Measurements from ENCODE around the gene NLRP6. TPM values are rescaled to one million over a fixed set of nuclear protein-coding genes. Genes with fewer than 3 reads are reported as not detected.

Gene NLRP6
- total RNA-seq (2022; extraction: Qiagen RNA extraction; ENCODE audit: low read depth), result 0.08 TPM in 1 of 5 replicates, not detected in the others

DNA sequence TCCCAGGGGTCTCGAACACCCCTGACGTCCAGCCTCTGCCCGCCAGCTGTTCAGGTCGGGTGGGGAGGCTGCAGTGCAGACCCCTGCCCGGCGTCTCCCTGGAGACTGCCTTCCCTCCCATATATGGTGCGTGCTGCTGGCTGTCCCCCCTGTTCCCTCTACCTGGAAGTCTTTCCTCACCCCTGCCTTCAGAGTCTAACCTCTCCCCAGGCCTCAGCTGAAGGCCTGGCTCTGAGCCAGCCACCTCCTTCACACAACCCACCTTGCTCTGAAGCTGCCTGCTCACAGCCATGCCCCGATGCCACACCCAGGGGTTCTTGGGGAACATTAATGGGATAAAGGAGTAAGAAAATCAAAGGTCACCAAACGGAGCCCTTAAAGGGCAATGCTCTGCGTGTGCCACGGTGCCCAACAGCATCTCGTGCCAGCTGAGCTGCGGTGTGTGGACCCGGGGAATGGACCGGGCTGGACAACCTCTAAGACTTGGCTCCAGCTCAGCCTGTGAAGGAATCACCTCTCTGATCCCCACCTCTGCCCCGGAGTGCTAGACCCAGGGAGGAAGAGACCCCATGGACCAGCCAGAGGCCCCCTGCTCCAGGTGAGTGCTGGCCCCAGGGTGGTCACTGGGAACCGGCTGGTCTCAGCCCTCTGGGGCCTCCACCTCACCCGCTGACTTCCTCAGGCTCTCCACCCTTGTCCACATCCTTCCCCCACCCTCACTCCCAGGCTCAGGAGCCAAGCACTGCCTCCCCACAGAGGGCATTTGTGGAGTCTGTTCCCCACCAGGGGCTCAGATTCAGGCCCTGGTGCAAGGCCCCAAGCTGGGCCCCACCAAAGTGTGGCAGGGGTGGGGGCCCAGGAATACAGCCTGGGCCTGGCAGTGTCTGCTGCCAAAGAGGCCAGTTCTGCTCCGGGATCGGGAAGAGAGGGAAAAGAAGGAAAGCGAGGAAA, at the start of gene NLRP6:
NLRP6 (plus strand) TSS at position 407 of the 951 bp plus-strand sequence; CDS start at position 570, 163 bp downstream.

DNA sequence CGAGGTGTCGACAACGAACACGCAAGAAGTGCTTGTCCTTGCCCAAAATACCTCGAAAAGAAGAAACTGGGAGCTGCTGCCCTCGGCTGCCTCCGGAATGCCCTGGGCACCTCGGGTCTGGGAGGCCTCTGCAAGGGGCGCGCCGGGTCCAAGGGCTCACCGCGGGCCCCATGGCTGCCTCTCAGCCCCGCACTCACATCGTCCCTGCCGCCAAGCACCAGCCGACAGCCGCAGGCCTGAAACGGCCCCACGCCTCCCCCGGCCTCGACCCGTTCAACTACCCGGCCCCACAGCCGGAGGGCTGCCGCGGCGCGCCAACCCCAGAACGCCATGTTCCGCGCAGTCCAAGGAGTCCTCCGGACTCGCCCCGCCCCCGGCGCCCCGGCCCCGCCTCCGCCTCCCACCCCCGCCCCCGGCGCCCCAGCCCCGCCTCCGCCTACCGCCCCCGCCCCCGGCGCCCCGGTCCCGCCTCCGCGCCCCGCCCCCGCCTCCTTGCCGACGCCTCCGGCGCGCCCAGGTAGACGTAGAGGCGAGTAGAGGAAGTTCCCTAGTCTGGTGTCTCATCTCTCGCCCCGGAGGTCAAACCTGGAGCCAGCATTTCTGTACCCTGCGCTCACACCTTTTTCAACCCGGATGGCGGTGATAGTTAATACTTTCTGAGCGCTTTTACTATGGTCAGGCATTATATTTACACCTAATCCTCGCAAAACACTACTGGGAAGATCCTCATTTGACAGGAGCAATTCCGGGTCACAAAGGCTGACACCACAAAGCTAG, 42.0 kb upstream of the NLRP6 start, which contains the start of gene SIRT3:
SIRT3 (minus strand) TSS at position 346 of the 777 bp plus-strand sequence; CDS start at position 332, 14 bp downstream.

DNA sequence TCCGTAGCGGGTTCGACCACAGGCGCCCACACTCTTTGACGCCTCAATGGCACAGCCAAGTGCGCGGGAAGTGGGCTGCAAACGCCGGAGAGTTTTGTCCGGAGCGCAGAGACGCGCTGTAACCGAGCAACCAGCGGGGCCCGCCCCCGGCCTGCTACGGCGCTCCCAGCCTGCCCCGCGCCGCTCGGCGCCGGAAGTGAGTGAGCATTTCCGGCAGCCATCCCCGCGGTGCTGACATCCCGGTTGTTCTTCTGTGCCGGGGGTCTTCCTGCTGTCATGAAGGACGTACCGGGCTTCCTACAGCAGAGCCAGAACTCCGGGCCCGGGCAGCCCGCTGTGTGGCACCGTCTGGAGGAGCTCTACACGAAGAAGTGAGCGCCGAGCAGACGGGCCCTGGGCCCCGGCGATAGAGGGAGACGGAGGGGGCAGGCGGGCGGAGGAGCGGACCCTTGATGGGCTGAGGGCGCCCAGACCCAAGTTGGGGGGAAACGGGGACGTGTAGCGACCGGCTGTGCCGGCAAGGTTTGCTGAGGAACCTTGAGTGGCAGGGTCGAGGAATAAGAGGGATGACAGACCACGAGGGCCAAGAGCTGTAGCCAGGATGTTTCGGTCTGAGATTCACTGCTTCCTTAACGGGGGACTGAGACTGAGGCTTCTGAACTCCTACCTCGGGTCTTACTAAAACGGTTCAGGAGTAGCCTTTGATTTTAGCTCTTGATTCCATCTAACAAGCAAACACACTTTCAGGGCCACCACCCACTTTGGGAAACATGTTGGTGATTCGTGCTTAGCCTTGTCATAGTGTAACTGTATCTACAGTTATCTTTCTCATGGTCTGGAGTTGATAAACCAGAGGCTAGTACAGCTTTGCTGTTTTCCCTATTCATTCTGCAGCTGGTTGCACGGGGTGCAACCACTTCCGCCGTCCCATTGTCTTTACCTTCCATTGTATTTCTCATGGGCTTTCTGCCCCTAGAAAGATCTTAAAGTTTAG, 41.1 kb upstream of the NLRP6 start, which contains the start of gene PSMD13:
PSMD13 (plus strand) TSS at position 203 of the 994 bp plus-strand sequence; CDS start at position 277, 74 bp downstream.

DNA sequence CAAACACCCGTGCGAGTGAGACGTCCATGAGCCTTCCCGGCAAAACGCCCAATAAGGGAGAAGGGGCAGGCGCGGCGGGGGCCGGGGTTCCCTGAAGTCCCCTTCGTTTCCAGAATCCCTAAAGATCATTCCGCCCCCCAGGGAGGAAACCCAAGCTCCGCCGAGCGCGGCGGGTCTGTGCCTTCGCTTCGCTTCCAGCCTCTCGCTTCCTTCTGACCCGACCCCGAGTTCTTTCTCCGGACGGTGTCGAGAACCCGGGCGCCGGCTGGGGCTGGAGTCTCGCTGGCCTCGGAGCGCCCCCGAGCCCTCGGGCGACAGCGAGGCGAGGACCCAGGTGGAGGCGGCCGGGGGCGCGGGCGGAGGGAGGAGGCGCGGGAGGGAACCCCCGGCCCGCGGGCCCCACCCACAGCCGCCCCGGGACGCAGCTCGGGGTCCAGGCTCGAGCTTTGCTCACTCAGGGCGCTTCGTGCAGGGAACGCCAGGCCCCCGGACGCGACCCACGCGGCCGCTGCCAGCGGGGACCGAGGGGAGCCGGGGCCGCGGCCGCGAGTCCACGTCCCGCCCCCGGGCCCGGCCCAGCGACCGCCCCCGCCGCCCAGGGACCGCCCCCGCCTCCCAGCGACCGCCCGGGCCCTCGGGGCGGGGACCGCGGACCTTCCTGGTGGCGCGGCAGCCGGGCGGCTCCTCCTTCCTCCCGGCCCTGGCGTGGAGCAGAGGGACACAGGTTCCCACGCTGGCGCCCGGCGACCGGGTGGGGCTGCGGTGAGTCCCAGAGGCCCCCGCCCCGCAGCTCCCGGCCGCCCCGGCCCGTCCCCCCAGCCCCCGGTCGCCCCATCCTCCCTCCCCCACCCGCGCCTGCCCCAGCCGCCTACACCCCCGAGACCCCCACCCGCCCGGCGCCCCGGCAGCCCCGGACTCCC, 10.5 kb downstream of the NLRP6 start, which contains the start of gene PGGHG:
PGGHG (plus strand) TSS at position 649 of the 920 bp plus-strand sequence. CDS start 691 bp downstream, outside the sequence.

DNA sequence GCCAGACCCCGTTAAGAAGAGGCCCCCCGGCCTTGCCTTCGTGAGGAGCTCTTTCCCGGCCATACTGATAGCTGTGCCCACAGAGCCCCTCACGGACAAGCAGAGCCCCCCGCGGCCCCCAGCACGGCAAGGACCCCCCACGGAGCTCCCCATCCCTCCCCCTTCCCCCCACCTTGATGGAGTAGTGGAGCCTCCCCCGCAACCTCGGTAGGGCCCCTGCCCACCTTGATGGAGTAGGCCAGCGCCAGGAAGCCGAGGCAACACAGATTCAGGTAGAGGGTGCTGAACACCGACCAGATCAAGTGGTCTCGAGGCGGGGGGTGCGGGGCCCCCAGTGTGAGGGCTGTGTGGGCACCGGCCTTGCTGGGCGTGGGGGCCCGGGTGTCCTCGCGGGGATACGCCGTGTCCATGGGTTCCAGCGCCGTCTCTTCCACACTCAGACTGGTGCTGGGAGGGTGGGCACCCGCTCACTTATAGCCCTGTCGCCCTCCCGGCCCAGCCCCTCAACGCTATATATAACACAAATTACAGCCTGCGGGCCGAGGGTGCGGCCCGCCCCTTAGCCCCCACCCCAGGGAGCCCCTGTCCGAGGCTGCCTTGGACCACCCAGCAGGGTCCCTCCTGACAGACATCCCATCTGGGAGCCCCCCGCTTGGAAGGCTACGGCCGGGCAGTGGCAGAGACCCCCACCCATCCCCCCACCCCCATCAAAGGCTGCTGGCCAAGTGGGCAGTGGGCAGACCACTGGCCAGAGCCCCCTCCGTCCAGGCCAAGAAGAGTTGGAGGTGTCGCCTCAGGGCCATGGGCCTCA, 21.1 kb downstream of the NLRP6 start, which contains the start of gene IFITM5:
IFITM5 (minus strand) TSS at position 446 of the 811 bp plus-strand sequence; CDS start at position 410, 36 bp downstream.

DNA sequence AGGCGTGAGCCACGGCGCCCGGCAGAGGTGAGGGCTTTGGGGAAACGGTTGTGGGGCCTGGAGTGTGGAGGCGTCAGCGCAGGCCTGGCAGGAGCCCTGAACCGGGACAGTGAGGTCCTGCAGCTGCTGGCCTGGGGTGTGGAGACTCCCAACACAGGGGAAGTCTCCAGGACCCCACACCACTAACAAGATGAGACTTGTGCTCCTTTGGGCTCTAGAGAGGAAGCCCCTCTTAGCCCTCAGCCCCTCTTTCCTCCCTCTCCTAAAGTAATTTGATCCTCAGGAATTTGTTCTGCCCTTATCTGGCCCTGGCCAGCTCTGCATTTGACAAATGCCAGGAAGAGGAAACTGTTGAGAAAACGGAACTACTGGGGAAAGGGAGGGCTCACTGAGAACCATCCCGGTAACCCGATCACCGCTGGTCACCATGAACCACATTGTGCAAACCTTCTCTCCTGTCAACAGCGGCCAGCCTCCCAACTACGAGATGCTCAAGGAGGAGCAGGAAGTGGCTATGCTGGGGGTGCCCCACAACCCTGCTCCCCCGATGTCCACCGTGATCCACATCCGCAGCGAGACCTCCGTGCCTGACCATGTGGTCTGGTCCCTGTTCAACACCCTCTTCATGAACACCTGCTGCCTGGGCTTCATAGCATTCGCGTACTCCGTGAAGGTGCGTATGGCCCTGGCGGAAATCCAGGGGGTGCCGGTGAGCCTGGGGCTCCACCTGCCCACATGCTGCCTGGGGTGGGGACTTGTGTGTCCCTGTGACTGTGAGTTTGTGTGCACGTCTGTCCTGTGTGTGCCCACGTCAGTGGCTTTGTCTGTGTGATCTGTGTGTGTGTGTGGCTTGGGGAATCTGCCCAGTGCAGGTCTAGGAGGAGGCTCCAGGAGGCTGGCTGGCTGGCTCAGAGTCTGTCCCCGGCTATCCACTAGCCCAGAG, 29.8 kb downstream of the NLRP6 start, which contains the start of gene IFITM2:
IFITM2 (plus strand) TSS at position 51 of the 943 bp plus-strand sequence; CDS start at position 428, 377 bp downstream.

DNA sequence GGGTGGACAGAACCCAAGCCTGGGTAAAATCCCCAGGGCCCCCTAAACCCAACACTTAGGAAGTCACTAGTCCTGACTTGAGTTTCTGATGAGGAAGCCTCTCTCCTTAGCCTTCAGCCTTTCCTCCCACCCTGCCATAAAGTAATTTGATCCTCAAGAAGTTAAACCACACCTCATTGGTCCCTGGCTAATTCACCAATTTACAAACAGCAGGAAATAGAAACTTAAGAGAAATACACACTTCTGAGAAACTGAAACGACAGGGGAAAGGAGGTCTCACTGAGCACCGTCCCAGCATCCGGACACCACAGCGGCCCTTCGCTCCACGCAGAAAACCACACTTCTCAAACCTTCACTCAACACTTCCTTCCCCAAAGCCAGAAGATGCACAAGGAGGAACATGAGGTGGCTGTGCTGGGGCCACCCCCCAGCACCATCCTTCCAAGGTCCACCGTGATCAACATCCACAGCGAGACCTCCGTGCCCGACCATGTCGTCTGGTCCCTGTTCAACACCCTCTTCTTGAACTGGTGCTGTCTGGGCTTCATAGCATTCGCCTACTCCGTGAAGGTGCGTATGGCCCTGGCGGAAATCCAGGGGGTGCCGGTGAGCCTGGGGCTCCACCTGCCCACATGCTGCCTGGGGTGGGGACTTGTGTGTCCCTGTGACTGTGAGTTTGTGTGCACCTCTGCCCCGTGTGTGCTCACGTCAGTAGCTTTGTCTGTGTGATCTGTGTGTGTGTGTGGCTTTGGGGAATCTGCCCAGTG, 35.8 kb downstream of the NLRP6 start, which contains the start of gene IFITM1:
IFITM1 (plus strand) TSS at position 254 of the 767 bp plus-strand sequence; CDS start at position 385, 131 bp downstream.

Other genes starting within 250 kb of the NLRP6 start
- gene SCGB1C1, start 85.3 kb upstream of the NLRP6 start, total RNA-seq (2022; extraction: Qiagen RNA extraction; ENCODE audit: low read depth), result not detected in 5 replicates
- gene BET1L, start 71.0 kb upstream of the NLRP6 start, total RNA-seq (2022; extraction: Qiagen RNA extraction; ENCODE audit: low read depth), result 42.8 to 49.0 TPM (median 47.3 TPM) in 5 replicates
- gene RIC8A, start 70.7 kb upstream of the NLRP6 start, total RNA-seq (2022; extraction: Qiagen RNA extraction; ENCODE audit: low read depth), result 110 to 125 TPM (median 117 TPM) in 5 replicates
- gene SIRT3, start 42.1 kb upstream of the NLRP6 start, total RNA-seq (2022; extraction: Qiagen RNA extraction; ENCODE audit: low read depth), result 19.2 to 22.3 TPM (median 21.1 TPM) in 5 replicates
- gene PSMD13, start 41.4 kb upstream of the NLRP6 start, total RNA-seq (2022; extraction: Qiagen RNA extraction; ENCODE audit: low read depth), result 165 to 200 TPM (median 177 TPM) in 5 replicates
- 6.1 to 12.3 TPM (median 11.0 TPM) in 5 replicates for gene PGGHG, start 10.7 kb downstream of the NLRP6 start, total RNA-seq (2022; extraction: Qiagen RNA extraction; ENCODE audit: low read depth)
- gene IFITM5, start 21.1 kb downstream of the NLRP6 start, total RNA-seq (2022; extraction: Qiagen RNA extraction; ENCODE audit: low read depth), result not detected in 5 replicates
- gene IFITM2, start 29.4 kb downstream of the NLRP6 start, total RNA-seq (2022; extraction: Qiagen RNA extraction; ENCODE audit: low read depth), result 58.0 to 65.0 TPM (median 60.1 TPM) in 5 replicates
- 0.31 to 0.56 TPM (median 0.55 TPM) in 5 replicates for gene IFITM1, start 35.6 kb downstream of the NLRP6 start, total RNA-seq (2022; extraction: Qiagen RNA extraction; ENCODE audit: low read depth)
- 19.5 to 36.0 TPM (median 30.9 TPM) in 5 replicates for gene IFITM3, start 42.5 kb downstream of the NLRP6 start, total RNA-seq (2022; extraction: Qiagen RNA extraction; ENCODE audit: low read depth)
- gene B4GALNT4, start 91.1 kb downstream of the NLRP6 start, total RNA-seq (2022; extraction: Qiagen RNA extraction; ENCODE audit: low read depth), result 9.3 to 21.2 TPM (median 16.6 TPM) in 5 replicates
- 29.9 to 39.9 TPM (median 38.6 TPM) in 5 replicates for gene PKP3, start 115.8 kb downstream of the NLRP6 start, total RNA-seq (2022; extraction: Qiagen RNA extraction; ENCODE audit: low read depth)
- 60.4 to 93.3 TPM (median 87.7 TPM) in 5 replicates for gene SIGIRR, start 136.6 kb downstream of the NLRP6 start, total RNA-seq (2022; extraction: Qiagen RNA extraction; ENCODE audit: low read depth)
- 0.72 to 1.2 TPM (median 0.88 TPM) in 5 replicates for gene ANO9, start 163.6 kb downstream of the NLRP6 start, total RNA-seq (2022; extraction: Qiagen RNA extraction; ENCODE audit: low read depth)
- 33.8 to 46.7 TPM (median 44.8 TPM) in 5 replicates for gene PTDSS2, start 171.9 kb downstream of the NLRP6 start, total RNA-seq (2022; extraction: Qiagen RNA extraction; ENCODE audit: low read depth)
- gene RNH1, start 228.8 kb downstream of the NLRP6 start, total RNA-seq (2022; extraction: Qiagen RNA extraction; ENCODE audit: low read depth), result 134 to 192 TPM (median 169 TPM) in 5 replicates